Neural progenitor cell (in vitro differentiated cells): ENCODE measurements around the gene NPHP4. TPM values are rescaled to one million over a fixed set of nuclear protein-coding genes. Genes with fewer than 3 reads are reported as not detected.

ENCODE experiments used
- DNase-seq: peaks from one replicate; pipeline ENCODE4 v3.0.0-alpha.2; 2016; ENCODE audit warnings: low spot score
- H2AFZ ChIP-seq: fragments of 200-600 bp; sonication (generic); replicated peaks from 2 replicates; pipeline ENCODE4 v1.6.1; 2016; ENCODE audit warnings: antibody characterized with exemption
- H3F3A ChIP-seq: fragments of 200-600 bp; sonication (generic); 2 replicates; pipeline ENCODE4 v1.6.1; 2016; ENCODE audit warnings: antibody characterized with exemption, low read depth
- H3K27ac ChIP-seq: fragments of 200-600 bp; sonication (generic); 2 replicates; pipeline ENCODE4 v1.5.1; 2016; ENCODE audit warnings: mild to moderate bottlenecking
- H3K27me3 ChIP-seq: fragments of 200-600 bp; sonication (generic); 2 replicates; pipeline ENCODE4 v1.6.1; 2016; ENCODE audit warnings: mild to moderate bottlenecking, moderate library complexity
- H3K36me3 ChIP-seq: fragments of 200-600 bp; sonication (generic); 2 replicates; pipeline ENCODE4 v1.5.1; 2016
- H3K4me1 ChIP-seq: fragments of 200-600 bp; sonication (generic); 2 replicates; pipeline ENCODE4 v1.6.1; 2016; ENCODE audit warnings: mixed run types
- H3K4me2 ChIP-seq: fragments of 200-600 bp; sonication (generic); 2 replicates; pipeline ENCODE4 v1.6.1; 2016
- H3K4me3 ChIP-seq: fragments of 200-600 bp; sonication (generic); 2 replicates; pipeline ENCODE4 v1.5.1; 2016
- H3K79me2 ChIP-seq: fragments of 200-600 bp; sonication (generic); 2 replicates; pipeline ENCODE4 v1.6.1; 2016; ENCODE audit warnings: low read depth
- H3K9ac ChIP-seq: fragments of 200-600 bp; sonication (generic); 2 replicates; pipeline ENCODE4 v1.6.1; 2016
- H3K9me3 ChIP-seq: fragments of 200-600 bp; sonication (generic); 2 replicates; pipeline ENCODE4 v1.5.1; 2016; ENCODE audit warnings: low read depth
- H4K20me1 ChIP-seq: fragments of 200-600 bp; sonication (generic); 2 replicates; pipeline ENCODE4 v1.6.1; 2016; ENCODE audit warnings: low read depth
- H3K27ac Mint-ChIP-seq: 3 replicates; pipeline ENCODE4 v1.8.0; 2021; ENCODE audit warnings: mixed read lengths
- H3K27me3 Mint-ChIP-seq: 2 replicates; pipeline ENCODE4 v1.8.0; 2022; ENCODE audit warnings: low read depth, mild to moderate bottlenecking, inconsistent platforms, moderate library complexity, mixed read lengths; ENCODE audit not compliant: insufficient read depth
- H3K36me3 Mint-ChIP-seq: 3 replicates; pipeline ENCODE4 v1.8.0; 2021; ENCODE audit warnings: mixed read lengths
- H3K4me1 Mint-ChIP-seq: 3 replicates; pipeline ENCODE4 v1.8.0; 2021; ENCODE audit warnings: mixed read lengths
- H3K4me3 Mint-ChIP-seq: 3 replicates; pipeline ENCODE4 v1.8.0; 2021; ENCODE audit warnings: mild to moderate bottlenecking, moderate library complexity, mixed read lengths
- H3K9me3 Mint-ChIP-seq: 3 replicates; pipeline ENCODE4 v1.8.0; 2020; ENCODE audit warnings: mixed read lengths
- EZH2 ChIP-seq: fragments of 200-600 bp; sonication (generic); IDR thresholded peaks from 2 replicates; pipeline ENCODE4 v1.6.1; 2017; ENCODE audit warnings: antibody characterized with exemption, mild to moderate bottlenecking, moderate library complexity
- EZH2phosphoT487 ChIP-seq: fragments of 200-600 bp; sonication (generic); IDR thresholded peaks from 2 replicates; pipeline ENCODE4 v1.6.1; 2017; ENCODE audit warnings: antibody characterized with exemption
- total RNA-seq: library from RNA; depleted of rRNA; stranded (reverse); fragments of >200 nt; gene quantifications from 2 replicates; pipeline ENCODE4 v1.2.3, GENCODE V29; 2015; ENCODE audit warnings: low replicate concordance
- TF ChIP-seq, protein P1 (sequence below): fragments of 200-600 bp; sonication (generic); IDR thresholded peaks from 2 replicates; pipeline ENCODE4 v1.5.1; 2017; ENCODE audit warnings: antibody characterized with exemption, mild to moderate bottlenecking

NPHP4 gene
- total RNA-seq, 1 donor from 2014 or later, result 8.9 TPM

DNA sequence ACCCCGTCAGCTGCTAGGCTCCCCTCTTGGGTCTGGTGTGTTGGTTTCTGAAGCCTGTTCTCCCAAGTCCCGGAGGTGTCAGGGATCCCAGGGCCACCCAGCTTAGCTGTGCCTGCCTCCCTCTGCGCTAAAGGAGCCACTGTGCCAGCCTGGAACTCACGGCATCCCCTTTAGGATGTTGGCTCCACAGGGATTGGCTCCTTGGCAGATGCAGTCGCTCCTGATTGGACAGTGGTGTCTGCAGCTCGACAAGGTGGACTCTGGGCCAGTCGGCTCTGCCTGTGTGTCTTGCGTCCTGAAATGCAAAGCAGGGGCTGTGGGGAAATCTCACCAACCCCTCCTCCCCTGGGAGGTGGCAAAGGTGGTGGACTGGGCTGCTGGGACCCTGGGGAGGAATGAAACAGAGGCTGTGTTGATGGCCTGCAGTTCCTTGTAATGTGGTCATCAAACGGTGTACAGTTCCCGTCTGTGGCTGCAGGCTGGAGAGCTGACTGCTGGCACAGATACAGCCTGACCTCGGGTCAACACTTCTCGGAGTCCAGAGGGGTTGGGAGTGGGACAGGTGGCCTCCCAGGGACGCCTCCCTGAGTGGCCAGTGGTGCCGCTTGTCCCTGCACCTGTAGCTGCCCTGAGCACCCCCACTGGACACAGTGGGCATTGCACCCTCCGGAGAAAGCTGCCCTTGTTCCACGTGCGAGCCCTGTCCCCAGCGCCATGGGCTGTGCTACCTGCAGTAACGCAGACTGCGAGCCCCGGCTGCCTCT lies 41.9 kb upstream of the NPHP4 start:
- Histone ChIP-seq H3K4me3 (peak overlapping the region; percentile 43), H3K4me2 (peak overlapping the region; percentile 78), H3K36me3 (no peaks in the 10 kb centered on the region), H3K79me2 (no peaks in the 10 kb centered on the region), H3K4me1 (peaks cover 4% of the 10 kb centered on the region), H3K9ac (no peak overlapping the region), H3K9me3 (no peaks in the 10 kb centered on the region), H2AFZ (peak overlapping the region; percentile 99), H3K27me3 (peaks cover 24% of the 10 kb centered on the region), H3F3A (peaks cover 10% of the 10 kb centered on the region), H3K27ac (no peak overlapping the region), H4K20me1 (no peaks in the 10 kb centered on the region)
- H3K4me1 Mint-ChIP-seq, result peaks cover 8% of the 10 kb centered on the region
- H3K27me3 Mint-ChIP-seq, result peaks cover 6% of the 10 kb centered on the region
- peak; percentile 76 for DNase-seq
- no peaks in the 10 kb centered on the region for H3K36me3 Mint-ChIP-seq
- H3K9me3 Mint-ChIP-seq, result no peaks in the 10 kb centered on the region
- H3K4me3 Mint-ChIP-seq, result peak overlapping the region; percentile 54
- TF ChIP-seq, protein P1, sequence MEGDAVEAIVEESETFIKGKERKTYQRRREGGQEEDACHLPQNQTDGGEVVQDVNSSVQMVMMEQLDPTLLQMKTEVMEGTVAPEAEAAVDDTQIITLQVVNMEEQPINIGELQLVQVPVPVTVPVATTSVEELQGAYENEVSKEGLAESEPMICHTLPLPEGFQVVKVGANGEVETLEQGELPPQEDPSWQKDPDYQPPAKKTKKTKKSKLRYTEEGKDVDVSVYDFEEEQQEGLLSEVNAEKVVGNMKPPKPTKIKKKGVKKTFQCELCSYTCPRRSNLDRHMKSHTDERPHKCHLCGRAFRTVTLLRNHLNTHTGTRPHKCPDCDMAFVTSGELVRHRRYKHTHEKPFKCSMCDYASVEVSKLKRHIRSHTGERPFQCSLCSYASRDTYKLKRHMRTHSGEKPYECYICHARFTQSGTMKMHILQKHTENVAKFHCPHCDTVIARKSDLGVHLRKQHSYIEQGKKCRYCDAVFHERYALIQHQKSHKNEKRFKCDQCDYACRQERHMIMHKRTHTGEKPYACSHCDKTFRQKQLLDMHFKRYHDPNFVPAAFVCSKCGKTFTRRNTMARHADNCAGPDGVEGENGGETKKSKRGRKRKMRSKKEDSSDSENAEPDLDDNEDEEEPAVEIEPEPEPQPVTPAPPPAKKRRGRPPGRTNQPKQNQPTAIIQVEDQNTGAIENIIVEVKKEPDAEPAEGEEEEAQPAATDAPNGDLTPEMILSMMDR, result peak; percentile 69
- no peak for TF ChIP-seq EZH2phosphoT487
- H3K27ac Mint-ChIP-seq, result no peak overlapping the region

DNA sequence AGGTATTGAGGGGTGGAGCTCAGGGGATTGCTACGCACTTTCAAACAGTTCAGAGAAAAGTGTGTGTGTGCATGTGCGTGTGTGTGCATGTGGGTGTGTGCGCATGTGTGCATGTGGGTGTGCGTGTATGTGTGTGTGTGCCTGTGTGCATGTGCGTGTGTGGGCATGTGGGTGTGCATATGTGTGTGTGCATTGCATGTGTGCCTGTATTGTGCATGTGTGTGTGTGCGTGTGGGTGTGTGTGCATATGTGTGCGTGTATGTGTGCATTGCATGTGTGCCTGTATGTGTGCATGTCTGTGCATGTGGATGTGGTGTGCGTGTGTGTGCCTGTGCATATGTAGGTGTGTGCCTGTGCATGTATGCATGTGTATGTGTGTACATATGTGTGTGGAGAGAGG lies 40.9 kb upstream of the NPHP4 start:
- H2AFZ ChIP-seq, result no peak overlapping the region
- H3K4me3 ChIP-seq, result no peak overlapping the region
- H4K20me1 ChIP-seq, result no peaks in the 10 kb centered on the region
- no peaks in the 10 kb centered on the region for H3K9me3 ChIP-seq
- Mint-ChIP-seq H3K36me3 (no peaks in the 10 kb centered on the region), H3K4me3 (no peak overlapping the region), H3K9me3 (no peaks in the 10 kb centered on the region), H3K4me1 (peaks cover 8% of the 10 kb centered on the region), H3K27me3 (peaks cover 6% of the 10 kb centered on the region), H3K27ac (no peak overlapping the region)
- TF ChIP-seq, protein P1, result no peak
- H3K27me3 ChIP-seq, result peaks cover 24% of the 10 kb centered on the region
- H3K4me2 ChIP-seq, result no peak overlapping the region
- no peaks in the 10 kb centered on the region for H3K36me3 ChIP-seq
- H3K4me1 ChIP-seq, result peaks cover 4% of the 10 kb centered on the region
- no peak for DNase-seq
- H3F3A ChIP-seq, result peaks cover 10% of the 10 kb centered on the region
- H3K9ac ChIP-seq, result no peak overlapping the region
- H3K79me2 ChIP-seq, result no peaks in the 10 kb centered on the region
- H3K27ac ChIP-seq, result no peak overlapping the region

DNA sequence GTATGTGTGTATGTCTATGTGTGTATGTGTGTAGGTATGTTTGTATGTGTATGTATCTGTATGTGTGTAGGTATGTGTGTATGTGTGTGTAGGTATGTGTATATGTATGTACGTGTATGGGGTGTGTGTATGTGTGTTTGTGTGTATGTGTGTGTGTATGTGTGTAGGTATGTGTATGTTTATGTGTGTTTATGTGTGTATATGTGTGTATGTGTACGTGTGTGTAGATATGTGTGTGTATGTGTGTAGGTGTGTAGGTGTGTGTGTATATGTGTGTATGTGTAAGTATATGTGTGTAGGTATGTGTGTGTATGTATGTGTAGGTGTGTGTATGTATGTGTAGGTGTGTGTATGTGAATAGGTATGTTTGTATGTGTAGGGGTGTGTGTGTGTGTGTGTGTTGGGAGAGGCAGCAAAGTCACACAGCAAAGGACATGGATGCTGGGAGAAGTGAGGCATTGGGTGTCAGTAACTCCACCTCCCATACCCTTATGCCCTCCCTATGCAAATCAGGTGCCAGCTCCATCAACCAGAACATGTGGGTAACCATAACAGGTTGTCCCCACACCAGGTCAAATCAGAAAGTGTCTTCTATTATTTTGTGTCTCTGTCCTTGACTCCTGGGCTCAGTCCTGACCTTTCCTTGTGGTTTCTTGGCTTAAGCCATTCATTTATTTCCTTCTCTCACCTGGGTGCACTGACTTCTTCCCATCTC lies 38.5 kb upstream of the NPHP4 start:
- Mint-ChIP-seq H3K4me3 (no peak overlapping the region), H3K9me3 (no peaks in the 10 kb centered on the region), H3K36me3 (no peaks in the 10 kb centered on the region), H3K27me3 (peaks cover 2% of the 10 kb centered on the region), H3K4me1 (peaks cover 7% of the 10 kb centered on the region), H3K27ac (no peak overlapping the region)
- Histone ChIP-seq H2AFZ (no peak overlapping the region), H3K9ac (no peak overlapping the region), H3K9me3 (no peaks in the 10 kb centered on the region), H3K27ac (no peak overlapping the region), H3K36me3 (no peaks in the 10 kb centered on the region), H4K20me1 (no peaks in the 10 kb centered on the region), H3K4me2 (no peak overlapping the region), H3K4me3 (no peak overlapping the region), H3F3A (peaks cover 10% of the 10 kb centered on the region), H3K79me2 (no peaks in the 10 kb centered on the region), H3K4me1 (peaks cover 11% of the 10 kb centered on the region), H3K27me3 (peaks cover 24% of the 10 kb centered on the region)
- no peak for TF ChIP-seq EZH2phosphoT487
- TF ChIP-seq, protein P1, result no peak
- no peak for TF ChIP-seq EZH2
- DNase-seq, result no peak
